ENCODE measurements around the gene SUGCT.

GRCh38 chr7:40421433-40421832 lies 286.6 kb downstream of the SUGCT start:
- no peak for TF ChIP-seq EGR1 (conservative IDR thresholded peaks at IDR 0.05)
- no peak for TF ChIP-seq ARID3A (IDR thresholded peaks at IDR 0.05; ENCODE audit: borderline replicate concordance, low read depth, low read length)
- TF ChIP-seq E4F1 (CRISPR knock-in tag; IDR thresholded peaks at IDR 0.05; ENCODE audit: borderline replicate concordance) = no peak
- TF ChIP-seq, protein P1, sequence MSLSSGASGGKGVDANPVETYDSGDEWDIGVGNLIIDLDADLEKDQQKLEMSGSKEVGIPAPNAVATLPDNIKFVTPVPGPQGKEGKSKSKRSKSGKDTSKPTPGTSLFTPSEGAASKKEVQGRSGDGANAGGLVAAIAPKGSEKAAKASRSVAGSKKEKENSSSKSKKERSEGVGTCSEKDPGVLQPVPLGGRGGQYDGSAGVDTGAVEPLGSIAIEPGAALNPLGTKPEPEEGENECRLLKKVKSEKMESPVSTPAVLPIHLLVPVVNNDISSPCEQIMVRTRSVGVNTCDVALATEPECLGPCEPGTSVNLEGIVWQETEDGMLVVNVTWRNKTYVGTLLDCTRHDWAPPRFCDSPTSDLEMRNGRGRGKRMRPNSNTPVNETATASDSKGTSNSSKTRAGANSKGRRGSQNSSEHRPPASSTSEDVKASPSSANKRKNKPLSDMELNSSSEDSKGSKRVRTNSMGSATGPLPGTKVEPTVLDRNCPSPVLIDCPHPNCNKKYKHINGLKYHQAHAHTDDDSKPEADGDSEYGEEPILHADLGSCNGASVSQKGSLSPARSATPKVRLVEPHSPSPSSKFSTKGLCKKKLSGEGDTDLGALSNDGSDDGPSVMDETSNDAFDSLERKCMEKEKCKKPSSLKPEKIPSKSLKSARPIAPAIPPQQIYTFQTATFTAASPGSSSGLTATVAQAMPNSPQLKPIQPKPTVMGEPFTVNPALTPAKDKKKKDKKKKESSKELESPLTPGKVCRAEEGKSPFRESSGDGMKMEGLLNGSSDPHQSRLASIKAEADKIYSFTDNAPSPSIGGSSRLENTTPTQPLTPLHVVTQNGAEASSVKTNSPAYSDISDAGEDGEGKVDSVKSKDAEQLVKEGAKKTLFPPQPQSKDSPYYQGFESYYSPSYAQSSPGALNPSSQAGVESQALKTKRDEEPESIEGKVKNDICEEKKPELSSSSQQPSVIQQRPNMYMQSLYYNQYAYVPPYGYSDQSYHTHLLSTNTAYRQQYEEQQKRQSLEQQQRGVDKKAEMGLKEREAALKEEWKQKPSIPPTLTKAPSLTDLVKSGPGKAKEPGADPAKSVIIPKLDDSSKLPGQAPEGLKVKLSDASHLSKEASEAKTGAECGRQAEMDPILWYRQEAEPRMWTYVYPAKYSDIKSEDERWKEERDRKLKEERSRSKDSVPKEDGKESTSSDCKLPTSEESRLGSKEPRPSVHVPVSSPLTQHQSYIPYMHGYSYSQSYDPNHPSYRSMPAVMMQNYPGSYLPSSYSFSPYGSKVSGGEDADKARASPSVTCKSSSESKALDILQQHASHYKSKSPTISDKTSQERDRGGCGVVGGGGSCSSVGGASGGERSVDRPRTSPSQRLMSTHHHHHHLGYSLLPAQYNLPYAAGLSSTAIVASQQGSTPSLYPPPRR (CRISPR knock-in tag; IDR thresholded peaks at IDR 0.05; ENCODE audit: borderline replicate concordance) = no peak
- no peak for TF ChIP-seq ZNF282 (CRISPR knock-in tag; IDR thresholded peaks at IDR 0.05)

All from K562 (cell line).